ENCODE results near the gene PLOD3. TPM values are rescaled to one million over a fixed set of nuclear protein-coding genes. Genes with fewer than 3 reads are reported as not detected.

Gene PLOD3
- total RNA-seq, 2 donors from 2014 or later = 31.5 to 55.9 TPM

DNA sequence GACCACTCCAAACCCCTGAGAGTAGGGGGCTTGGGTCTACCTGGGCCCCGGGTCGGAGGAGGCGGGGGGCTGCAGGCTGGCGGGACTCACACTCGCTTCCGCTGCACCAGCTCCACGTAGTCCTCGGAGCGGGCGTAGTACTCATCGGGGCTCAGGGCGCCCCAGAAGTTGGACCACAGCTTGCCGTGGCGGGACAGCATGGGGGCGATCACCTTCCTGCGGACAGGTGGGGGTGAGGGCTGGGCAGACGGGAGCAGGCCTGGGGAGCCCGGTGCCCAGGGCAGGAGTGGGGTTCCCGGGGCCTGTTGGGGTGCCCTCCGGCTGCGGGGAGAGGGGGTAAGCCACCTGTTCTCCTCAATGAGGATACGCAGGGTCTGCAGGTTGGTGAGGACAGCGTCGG, 5.9 kb downstream of the PLOD3 start:
- no peak overlapping the region for H3K27ac ChIP-seq
- TF ChIP-seq, protein P1, sequence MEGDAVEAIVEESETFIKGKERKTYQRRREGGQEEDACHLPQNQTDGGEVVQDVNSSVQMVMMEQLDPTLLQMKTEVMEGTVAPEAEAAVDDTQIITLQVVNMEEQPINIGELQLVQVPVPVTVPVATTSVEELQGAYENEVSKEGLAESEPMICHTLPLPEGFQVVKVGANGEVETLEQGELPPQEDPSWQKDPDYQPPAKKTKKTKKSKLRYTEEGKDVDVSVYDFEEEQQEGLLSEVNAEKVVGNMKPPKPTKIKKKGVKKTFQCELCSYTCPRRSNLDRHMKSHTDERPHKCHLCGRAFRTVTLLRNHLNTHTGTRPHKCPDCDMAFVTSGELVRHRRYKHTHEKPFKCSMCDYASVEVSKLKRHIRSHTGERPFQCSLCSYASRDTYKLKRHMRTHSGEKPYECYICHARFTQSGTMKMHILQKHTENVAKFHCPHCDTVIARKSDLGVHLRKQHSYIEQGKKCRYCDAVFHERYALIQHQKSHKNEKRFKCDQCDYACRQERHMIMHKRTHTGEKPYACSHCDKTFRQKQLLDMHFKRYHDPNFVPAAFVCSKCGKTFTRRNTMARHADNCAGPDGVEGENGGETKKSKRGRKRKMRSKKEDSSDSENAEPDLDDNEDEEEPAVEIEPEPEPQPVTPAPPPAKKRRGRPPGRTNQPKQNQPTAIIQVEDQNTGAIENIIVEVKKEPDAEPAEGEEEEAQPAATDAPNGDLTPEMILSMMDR (IDR thresholded peaks at IDR 0.05) = no peak
- no peaks in the 10 kb centered on the region for H3K27me3 ChIP-seq (replicated peaks; ENCODE audit: insufficient read depth)
- ATAC-seq (ENCODE audit: insufficient number of reproducible peaks, low FRiP score, low read depth) = no peak
- no peak for DNase-seq (ENCODE audit: low spot score)
- no peaks in the 10 kb centered on the region for H3K9me3 ChIP-seq
- H3K4me3 ChIP-seq = no peak overlapping the region
- H3K36me3 ChIP-seq = peaks cover 27% of the 10 kb centered on the region
- H3K4me1 ChIP-seq (ENCODE audit: control insufficient read depth in 1 of 2, low read depth in 2 of 2) = peaks cover 6 to 12% of the 10 kb centered on the region in 2 donors

DNA sequence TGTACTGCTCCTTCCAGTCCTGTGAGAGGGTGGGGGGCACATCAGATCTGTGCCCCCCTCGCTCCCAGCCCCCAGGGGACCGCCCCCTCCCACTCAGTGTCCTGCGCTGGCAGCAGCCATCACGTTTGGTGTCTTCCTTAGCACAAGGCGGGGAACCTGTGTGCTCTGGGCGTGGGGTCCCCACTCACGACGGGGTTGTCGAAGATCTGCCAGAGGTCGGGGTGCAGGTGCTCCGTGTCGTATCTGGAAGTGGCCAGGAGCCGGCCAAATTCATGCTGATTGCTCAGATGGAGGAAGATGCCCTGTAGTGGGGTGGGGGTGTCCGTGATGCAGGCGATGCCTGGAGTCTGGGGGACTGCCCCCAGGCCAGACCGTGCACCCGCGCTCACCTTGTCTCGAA, 7.2 kb downstream of the PLOD3 start:
- Histone ChIP-seq H3K9me3 (no peaks in the 10 kb centered on the region), H3K36me3 (peaks cover 27% of the 10 kb centered on the region), H3K4me3 (no peak overlapping the region), H3K27me3 (replicated peaks; ENCODE audit: insufficient read depth) (no peaks in the 10 kb centered on the region), H3K4me1 (ENCODE audit: control insufficient read depth in 1 of 2, low read depth in 2 of 2) (no peaks in the 10 kb centered on the region), H3K27ac (no peak overlapping the region)
- DNase-seq (ENCODE audit: low spot score) = no peak
- TF ChIP-seq, protein P1 (IDR thresholded peaks at IDR 0.05) = no peak
- ATAC-seq (ENCODE audit: insufficient number of reproducible peaks, low FRiP score, low read depth) = no peak

DNA sequence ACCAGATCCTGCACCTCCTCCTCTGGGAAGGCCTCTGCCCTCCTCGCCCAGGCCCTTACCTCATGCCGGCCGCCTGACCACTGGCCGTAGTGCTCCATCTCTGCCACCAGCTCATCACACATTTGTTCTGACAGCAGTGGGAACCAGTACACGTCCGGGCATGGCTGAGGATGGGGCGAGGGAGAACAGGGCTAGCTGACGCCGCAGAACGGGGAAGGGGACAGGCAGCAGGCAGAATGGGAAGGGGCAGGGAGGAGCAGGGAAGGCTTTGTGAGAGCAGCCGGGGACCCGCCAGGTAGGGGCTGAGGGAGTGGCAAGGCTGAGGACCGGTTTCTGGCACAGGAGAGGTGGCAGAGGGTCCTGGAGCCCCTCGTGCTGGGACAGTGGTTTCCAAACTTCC, 8.6 kb downstream of the PLOD3 start:
- DNase-seq (ENCODE audit: low spot score) (no peak), ATAC-seq (ENCODE audit: insufficient number of reproducible peaks, low FRiP score, low read depth) (no peak)
- Histone ChIP-seq H3K4me3 (no peak overlapping the region), H3K27ac (no peak overlapping the region), H3K27me3 (replicated peaks; ENCODE audit: insufficient read depth) (no peaks in the 10 kb centered on the region), H3K4me1 (ENCODE audit: control insufficient read depth in 1 of 2, low read depth in 2 of 2) (no peaks in the 10 kb centered on the region), H3K9me3 (no peaks in the 10 kb centered on the region), H3K36me3 (peaks cover 24% of the 10 kb centered on the region)
- TF ChIP-seq, protein P1 (IDR thresholded peaks at IDR 0.05) = no peak

DNA sequence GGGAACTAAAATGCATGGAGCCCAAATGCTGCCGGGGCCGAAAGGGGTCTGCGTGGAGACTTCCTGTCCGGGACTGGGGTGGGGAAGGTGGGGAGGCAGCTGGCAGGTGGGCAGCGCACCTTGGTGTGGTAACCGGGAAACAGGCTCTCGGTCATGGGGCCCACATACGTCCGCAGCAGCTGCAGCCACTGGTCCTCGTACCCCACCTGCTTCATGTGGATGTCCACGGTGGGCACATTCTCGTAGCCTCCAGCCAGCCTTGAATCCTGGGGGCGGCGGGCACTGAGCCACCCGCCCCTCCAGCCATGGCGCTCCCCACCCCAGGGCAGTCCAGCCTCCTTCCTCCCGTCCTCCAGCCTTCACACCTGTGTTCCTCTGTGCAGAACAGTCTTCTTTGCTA, 9.9 kb downstream of the PLOD3 start:
- H3K4me1 ChIP-seq (ENCODE audit: control insufficient read depth in 1 of 2, low read depth in 2 of 2) = no peaks in the 10 kb centered on the region
- H3K4me3 ChIP-seq = no peak overlapping the region
- peaks cover 24% of the 10 kb centered on the region for H3K36me3 ChIP-seq
- no peak for ATAC-seq (ENCODE audit: insufficient number of reproducible peaks, low FRiP score, low read depth)
- no peaks in the 10 kb centered on the region for H3K9me3 ChIP-seq
- H3K27me3 ChIP-seq (replicated peaks; ENCODE audit: insufficient read depth) = peaks cover 3% of the 10 kb centered on the region
- no peak for DNase-seq (ENCODE audit: low spot score)
- H3K27ac ChIP-seq = no peak overlapping the region
- TF ChIP-seq, protein P1 (IDR thresholded peaks at IDR 0.05) = no peak

DNA sequence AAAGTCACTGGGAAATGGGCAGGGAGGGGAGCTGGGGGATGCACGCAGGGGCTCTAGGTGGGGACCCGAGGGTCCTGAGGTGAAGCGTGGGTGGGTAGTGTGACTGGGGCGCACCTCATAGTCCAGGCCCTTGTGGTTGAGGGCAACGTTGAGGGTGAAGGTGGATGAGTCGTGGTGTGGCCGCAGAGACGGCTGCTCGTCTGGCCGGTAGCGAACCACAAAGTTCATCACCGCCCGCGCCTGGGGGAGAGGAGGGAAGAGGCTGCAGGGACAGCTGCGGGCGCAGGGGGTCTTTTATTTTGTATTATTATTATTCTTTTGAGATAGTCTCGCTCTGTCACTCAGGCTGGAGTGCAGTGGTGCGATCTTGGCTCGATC, 10.7 kb downstream of the PLOD3 start:
- ATAC-seq (ENCODE audit: insufficient number of reproducible peaks, low FRiP score, low read depth) (no peak), DNase-seq (ENCODE audit: low spot score) (no peak)
- peaks cover 18% of the 10 kb centered on the region for H3K36me3 ChIP-seq
- H3K27me3 ChIP-seq (replicated peaks; ENCODE audit: insufficient read depth) = peaks cover 9% of the 10 kb centered on the region
- TF ChIP-seq, protein P1 (IDR thresholded peaks at IDR 0.05) = no peak
- peaks cover 4 to 7% of the 10 kb centered on the region in 2 donors for H3K4me1 ChIP-seq (ENCODE audit: control insufficient read depth in 1 of 2, low read depth in 2 of 2)
- H3K9me3 ChIP-seq = no peaks in the 10 kb centered on the region
- H3K27ac ChIP-seq = no peak overlapping the region
- no peak overlapping the region for H3K4me3 ChIP-seq
